ENCODE data around the gene FBXO8. TPM values are rescaled to one million over a fixed set of nuclear protein-coding genes. Genes with fewer than 3 reads are reported as not detected.

FBXO8 gene
- total RNA-seq (33.0 TPM), polyA plus RNA-seq (25.6 TPM)
- long read RNA-seq, donor 1, result 0 reads
- long read RNA-seq, donor 2, result 0 reads
- long read RNA-seq, donor 3, transcript FBXO8-201 (6 exons, 2,577 nt), result major isoform, 16 of 16 reads
- long read RNA-seq, donor 3, partial matches to known transcripts, result 0 of 16 reads
- long read RNA-seq, donor 3, other reads (novel, unspliced or antisense), result 0 of 16 reads
- long read RNA-seq, donor 4, partial matches to known transcripts, result 0 of 4 reads
- long read RNA-seq, donor 4, other reads (novel, unspliced or antisense), result 0 of 4 reads
- long read RNA-seq, donor 5, transcript FBXO8-201 (6 exons, 2,577 nt), result major isoform, 9 of 9 reads
- long read RNA-seq, donor 5, partial matches to known transcripts, result 0 of 9 reads
- long read RNA-seq, donor 5, other reads (novel, unspliced or antisense), result 0 of 9 reads
- long read RNA-seq, donor 6, transcript FBXO8-201 (6 exons, 2,577 nt), result major isoform, 5 of 5 reads
- long read RNA-seq, donor 6, partial matches to known transcripts, result 0 of 5 reads
- long read RNA-seq, donor 6, other reads (novel, unspliced or antisense), result 0 of 5 reads
- long read RNA-seq, donor 7, partial matches to known transcripts, result 0 of 3 reads
- long read RNA-seq, donor 7, other reads (novel, unspliced or antisense), result 0 of 3 reads
- long read RNA-seq, donor 8, partial matches to known transcripts, result 0 of 3 reads
- long read RNA-seq, donor 8, other reads (novel, unspliced or antisense), result 0 of 3 reads
- long read RNA-seq, donor 9, partial matches to known transcripts, result 0 of 3 reads
- long read RNA-seq, donor 9, other reads (novel, unspliced or antisense), result 0 of 3 reads
- long read RNA-seq, donor 10, partial matches to known transcripts, result 0 of 4 reads
- long read RNA-seq, donor 10, other reads (novel, unspliced or antisense), result 0 of 4 reads

DNA sequence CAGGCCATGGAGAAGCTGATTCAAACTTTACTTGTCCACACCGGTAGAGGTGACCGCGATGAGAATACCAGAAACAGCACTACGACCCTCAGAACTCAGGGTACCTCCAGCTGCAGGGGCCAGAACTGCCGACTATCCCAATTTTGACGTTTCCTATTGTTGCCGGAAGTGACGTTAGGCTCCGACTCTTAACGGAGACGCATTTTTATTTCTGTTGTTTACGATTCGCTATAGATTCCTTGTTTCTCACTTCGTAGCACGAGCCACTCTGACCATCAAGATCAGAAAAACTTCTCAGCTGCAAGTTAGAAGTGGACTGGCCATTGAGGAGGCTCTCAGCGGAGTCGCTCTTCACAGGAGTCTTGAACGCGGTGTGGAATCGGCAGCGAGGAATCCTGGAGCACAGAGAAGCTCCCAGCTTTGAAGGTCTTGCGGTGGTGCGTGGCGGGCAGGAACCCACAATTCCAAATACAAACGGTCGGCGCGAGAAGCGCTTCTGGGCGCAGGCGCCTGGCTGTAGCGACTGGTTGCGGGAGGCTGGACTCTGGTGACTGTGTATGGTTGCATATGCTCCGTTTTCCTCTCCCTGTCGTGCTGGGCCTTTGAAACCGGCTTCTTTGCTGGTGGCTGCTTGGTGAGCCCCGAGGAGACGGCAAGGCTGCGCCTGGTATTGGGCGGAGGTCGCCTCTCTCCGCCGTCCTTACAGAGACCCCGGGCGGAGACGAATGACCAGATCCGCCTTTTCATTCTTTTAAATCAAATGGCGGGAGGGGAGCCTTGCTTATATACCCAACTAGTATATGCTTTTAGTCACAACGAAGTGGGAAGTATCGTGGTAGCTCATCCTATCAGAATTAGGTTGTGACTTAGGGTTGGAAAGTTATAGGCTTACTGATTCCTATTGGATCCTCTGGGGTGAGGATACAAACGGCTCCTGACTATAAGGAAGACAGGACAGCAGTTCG, at the start of gene FBXO8, which contains the start of gene CEP44:
Gene FBXO8 (minus strand): TSS at position 161 of the 965 bp plus-strand sequence. CDS start 20,575 bp downstream, outside the sequence.
Gene CEP44 (plus strand): TSS at position 405 of the 965 bp plus-strand sequence. CDS start 15,211 bp downstream, outside the sequence.
- peak; percentile 77 to 94 (median 83) for DNase-seq (ENCODE audit: low read depth in 6 of 9, low spot score in 9 of 9)
- H3K36me3 ChIP-seq (ENCODE audit: control insufficient read depth in 2 of 2, insufficient read depth in 2 of 2, low read length in 1 of 2), result peaks cover 0 to 10% of the 10 kb centered on the region in 2 donors
- peak within 1 kb of the TSS; percentile 80 to 87 for H3K4me3 ChIP-seq (ENCODE audit: low read length in 2 of 2)
- H3K4me1 ChIP-seq (ENCODE audit: control insufficient read depth in 2 of 2, insufficient read depth in 2 of 2, low read length in 2 of 2), result peaks cover 0 to 8% of the 10 kb centered on the region in 2 donors
- H3K9me3 ChIP-seq (ENCODE audit: control insufficient read depth in 2 of 2, insufficient read depth in 1 of 2, low read length in 1 of 2), result no peaks in the 10 kb centered on the region
- H3K27me3 ChIP-seq (ENCODE audit: control insufficient read depth in 2 of 2, insufficient read depth in 1 of 2, low read length in 1 of 2), result no peaks in the 10 kb centered on the region
- WGBS, result under 1% methylated on average over 52 of the region's 52 CpGs
- H3K27ac ChIP-seq (ENCODE audit: low read depth in 1 of 2, low read length in 1 of 2), result peak within 1 kb of the TSS; percentile 98 to 99

- Histone ChIP-seq H3K4me3 (ENCODE audit: low read length in 2 of 2) (no peak overlapping the region), H3K4me1 (ENCODE audit: control insufficient read depth in 2 of 2, insufficient read depth in 2 of 2, low read length in 2 of 2) (no peaks in the 10 kb centered on the region), H3K36me3 (ENCODE audit: control insufficient read depth in 2 of 2, insufficient read depth in 2 of 2, low read length in 1 of 2) (peaks cover 0 to 3% of the 10 kb centered on the region in 2 donors), H3K9me3 (ENCODE audit: control insufficient read depth in 2 of 2, insufficient read depth in 1 of 2, low read length in 1 of 2) (no peaks in the 10 kb centered on the region), H3K27me3 (ENCODE audit: control insufficient read depth in 2 of 2, insufficient read depth in 1 of 2, low read length in 1 of 2) (no peaks in the 10 kb centered on the region), H3K27ac (ENCODE audit: low read depth in 1 of 2, low read length in 1 of 2) (no peak overlapping the region)
- DNase-seq (ENCODE audit: low read depth in 6 of 9, low spot score in 9 of 9), result no peak
- WGBS, result 96% methylated on average over 4 of the region's 4 CpGs
Observed at GRCh38 chr4:174332741-174333493, 49.5 kb upstream of the FBXO8 start.

DNA sequence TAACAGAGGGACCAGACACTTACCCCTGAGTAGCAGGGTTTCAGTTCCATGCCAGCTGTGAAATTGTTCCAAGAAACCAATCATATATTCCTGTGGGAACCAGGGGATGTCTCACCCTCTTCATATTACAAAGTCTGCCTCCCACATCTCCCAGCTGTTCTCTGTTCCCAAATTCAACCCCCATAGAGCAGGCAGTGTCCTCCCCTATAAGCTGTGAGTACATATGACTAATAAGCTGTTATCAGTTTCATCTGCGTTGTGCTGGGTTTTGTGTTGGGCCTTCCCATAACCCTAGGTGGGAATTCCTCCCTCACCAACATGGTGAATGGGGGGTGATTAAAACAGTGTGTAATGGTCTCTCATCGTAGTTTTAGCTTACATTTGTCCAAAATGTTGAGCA, 41.3 kb upstream of the FBXO8 start:
- DNase-seq (ENCODE audit: low read depth in 6 of 9, low spot score in 9 of 9), result no peak
- H3K27me3 ChIP-seq (ENCODE audit: control insufficient read depth in 2 of 2, insufficient read depth in 1 of 2, low read length in 1 of 2), result no peaks in the 10 kb centered on the region
- H3K4me3 ChIP-seq (ENCODE audit: low read length in 2 of 2), result no peak overlapping the region
- H3K36me3 ChIP-seq (ENCODE audit: control insufficient read depth in 2 of 2, insufficient read depth in 2 of 2, low read length in 1 of 2), result peaks cover 0 to 3% of the 10 kb centered on the region in 2 donors
- H3K4me1 ChIP-seq (ENCODE audit: control insufficient read depth in 2 of 2, insufficient read depth in 2 of 2, low read length in 2 of 2), result no peaks in the 10 kb centered on the region
- H3K27ac ChIP-seq (ENCODE audit: low read depth in 1 of 2, low read length in 1 of 2), result no peak overlapping the region
- H3K9me3 ChIP-seq (ENCODE audit: control insufficient read depth in 2 of 2, insufficient read depth in 1 of 2, low read length in 1 of 2), result no peaks in the 10 kb centered on the region
- WGBS, result 97% methylated on average over 2 of the region's 2 CpGs

DNA sequence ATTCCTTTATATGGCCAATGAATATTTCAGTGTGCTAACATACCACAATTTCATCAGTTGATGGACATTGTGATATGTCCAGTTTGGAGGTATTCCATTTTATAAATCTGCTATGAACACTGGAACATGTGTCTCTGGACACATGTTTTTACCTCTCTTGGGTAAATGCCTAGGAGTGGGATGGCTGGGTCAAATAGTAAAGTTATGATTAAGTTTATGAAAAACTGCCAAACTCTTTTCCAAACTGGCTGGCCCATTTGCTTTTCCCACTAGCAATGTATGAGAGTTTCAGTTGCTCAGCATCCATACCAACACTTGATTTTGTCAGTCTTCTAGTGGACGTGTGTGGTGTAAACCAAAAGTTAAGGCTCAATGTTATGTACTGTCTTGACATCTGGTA, 40.8 kb upstream of the FBXO8 start:
- H3K27me3 ChIP-seq (ENCODE audit: control insufficient read depth in 2 of 2, insufficient read depth in 1 of 2, low read length in 1 of 2), result no peaks in the 10 kb centered on the region
- H3K36me3 ChIP-seq (ENCODE audit: control insufficient read depth in 2 of 2, insufficient read depth in 2 of 2, low read length in 1 of 2), result peaks cover 0 to 3% of the 10 kb centered on the region in 2 donors
- DNase-seq (ENCODE audit: low read depth in 6 of 9, low spot score in 9 of 9), result no peak
- H3K4me1 ChIP-seq (ENCODE audit: control insufficient read depth in 2 of 2, insufficient read depth in 2 of 2, low read length in 2 of 2), result no peaks in the 10 kb centered on the region
- no peak overlapping the region for H3K27ac ChIP-seq (ENCODE audit: low read depth in 1 of 2, low read length in 1 of 2)
- WGBS, result 96% methylated on average over 1 of the region's 1 CpG
- no peaks in the 10 kb centered on the region for H3K9me3 ChIP-seq (ENCODE audit: control insufficient read depth in 2 of 2, insufficient read depth in 1 of 2, low read length in 1 of 2)
- H3K4me3 ChIP-seq (ENCODE audit: low read length in 2 of 2), result no peak overlapping the region

DNA sequence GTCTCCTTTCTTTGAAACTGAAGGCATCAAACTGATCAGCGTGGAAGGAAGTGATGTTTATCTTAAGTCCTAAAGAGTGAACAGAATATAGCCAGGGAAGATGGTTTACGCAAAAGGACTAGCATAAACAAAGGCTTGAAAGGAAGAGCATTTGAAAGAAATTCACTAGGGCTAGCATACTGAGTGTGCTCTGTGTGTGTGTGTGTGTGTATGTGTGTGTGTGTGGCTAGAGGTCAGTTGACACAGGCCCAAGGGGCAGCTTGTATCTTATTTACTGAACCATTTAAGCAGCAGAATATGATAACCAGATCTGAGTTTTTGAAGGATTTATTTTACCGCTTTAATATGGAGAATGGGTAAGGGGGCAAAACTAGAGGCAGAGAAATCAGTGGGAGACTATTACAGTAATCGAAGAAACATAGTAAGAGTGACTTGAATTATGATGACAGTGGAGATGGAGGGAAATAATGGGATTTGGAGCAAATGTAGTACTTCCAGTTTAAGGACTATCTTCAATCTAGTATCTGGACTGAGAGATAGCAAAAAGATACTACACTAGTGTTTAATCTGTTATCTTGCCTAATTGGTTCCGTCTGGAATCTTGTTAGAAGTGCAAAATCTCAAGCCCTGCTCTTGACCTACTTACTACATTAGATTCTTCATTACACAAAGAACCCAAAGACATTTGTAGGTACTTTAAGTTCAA, 37.2 kb upstream of the FBXO8 start:
- no peak overlapping the region for H3K4me3 ChIP-seq (ENCODE audit: low read length in 2 of 2)
- peaks cover 3 to 8% of the 10 kb centered on the region in 2 donors for H3K36me3 ChIP-seq (ENCODE audit: control insufficient read depth in 2 of 2, insufficient read depth in 2 of 2, low read length in 1 of 2)
- no peak for DNase-seq (ENCODE audit: low read depth in 6 of 9, low spot score in 9 of 9)
- H3K27me3 ChIP-seq (ENCODE audit: control insufficient read depth in 2 of 2, insufficient read depth in 1 of 2, low read length in 1 of 2), result no peaks in the 10 kb centered on the region
- no peaks in the 10 kb centered on the region for H3K4me1 ChIP-seq (ENCODE audit: control insufficient read depth in 2 of 2, insufficient read depth in 2 of 2, low read length in 2 of 2)
- H3K9me3 ChIP-seq (ENCODE audit: control insufficient read depth in 2 of 2, insufficient read depth in 1 of 2, low read length in 1 of 2), result no peaks in the 10 kb centered on the region
- whole genome bisulfite sequencing, result 95% methylated on average over 5 of the region's 5 CpGs
- no peak overlapping the region for H3K27ac ChIP-seq (ENCODE audit: low read depth in 1 of 2, low read length in 1 of 2)

GRCh38 chr4:174318829-174319764, 35.6 kb upstream of the FBXO8 start:
- WGBS, result 95% methylated on average over 8 of the region's 8 CpGs
- peak in 7 of 9 donors; percentile 12 to 51 (median 19) for DNase-seq (ENCODE audit: low read depth in 6 of 9, low spot score in 9 of 9)
- H3K4me3 ChIP-seq (ENCODE audit: low read length in 2 of 2), result no peak overlapping the region
- no peaks in the 10 kb centered on the region for H3K4me1 ChIP-seq (ENCODE audit: control insufficient read depth in 2 of 2, insufficient read depth in 2 of 2, low read length in 2 of 2)
- no peaks in the 10 kb centered on the region for H3K27me3 ChIP-seq (ENCODE audit: control insufficient read depth in 2 of 2, insufficient read depth in 1 of 2, low read length in 1 of 2)
- H3K36me3 ChIP-seq (ENCODE audit: control insufficient read depth in 2 of 2, insufficient read depth in 2 of 2, low read length in 1 of 2), result peaks cover 3 to 8% of the 10 kb centered on the region in 2 donors
- H3K27ac ChIP-seq (ENCODE audit: low read depth in 1 of 2, low read length in 1 of 2), result no peak overlapping the region
- no peaks in the 10 kb centered on the region for H3K9me3 ChIP-seq (ENCODE audit: control insufficient read depth in 2 of 2, insufficient read depth in 1 of 2, low read length in 1 of 2)

DNA sequence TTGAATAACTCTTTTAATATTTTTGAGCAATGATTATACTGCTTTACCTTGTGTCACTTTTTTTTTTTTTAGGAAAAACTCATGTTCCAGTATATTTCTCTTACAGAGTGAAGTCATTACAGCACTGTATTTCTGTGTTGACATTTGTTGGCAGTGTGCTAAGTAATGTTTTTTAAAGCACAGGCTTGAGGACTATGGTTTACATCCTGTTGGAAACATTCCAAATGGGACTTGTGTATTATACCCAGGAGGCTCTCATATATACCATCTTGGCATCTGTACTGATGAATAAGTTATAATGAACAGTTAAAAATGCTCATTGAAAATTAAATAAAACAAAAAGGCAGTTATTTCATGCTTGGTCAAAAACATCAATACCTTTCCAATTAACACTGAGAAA, 34.1 kb upstream of the FBXO8 start:
- no peak overlapping the region for H3K27ac ChIP-seq (ENCODE audit: low read depth in 1 of 2, low read length in 1 of 2)
- no peak overlapping the region for H3K4me3 ChIP-seq (ENCODE audit: low read length in 2 of 2)
- H3K27me3 ChIP-seq (ENCODE audit: control insufficient read depth in 2 of 2, insufficient read depth in 1 of 2, low read length in 1 of 2), result no peaks in the 10 kb centered on the region
- peaks cover 3 to 11% of the 10 kb centered on the region in 2 donors for H3K36me3 ChIP-seq (ENCODE audit: control insufficient read depth in 2 of 2, insufficient read depth in 2 of 2, low read length in 1 of 2)
- no peaks in the 10 kb centered on the region for H3K9me3 ChIP-seq (ENCODE audit: control insufficient read depth in 2 of 2, insufficient read depth in 1 of 2, low read length in 1 of 2)
- no peak for DNase-seq (ENCODE audit: low read depth in 6 of 9, low spot score in 9 of 9)
- H3K4me1 ChIP-seq (ENCODE audit: control insufficient read depth in 2 of 2, insufficient read depth in 2 of 2, low read length in 2 of 2), result no peaks in the 10 kb centered on the region
